Measurements from ENCODE around the gene ATAD3A.

GRCh38 chr1:1535201-1536018 is 23.4 kb downstream of the ATAD3A start:
- TF ChIP-seq ZNF274 (IDR thresholded peaks at IDR 0.05; ENCODE audit: low read depth, low read length): no peak
- no peak for TF ChIP-seq YY1 (IDR thresholded peaks at IDR 0.05; ENCODE audit: insufficient read depth, insufficient read length)
- TF ChIP-seq SUZ12 (IDR thresholded peaks at IDR 0.05; ENCODE audit: extremely low read depth, insufficient read depth, insufficient read length): no peak

Data from NT2/D1 (cell line).